ENCODE data around the gene ATP5PD. TPM values are rescaled to one million over a fixed set of nuclear protein-coding genes. Genes with fewer than 3 reads are reported as not detected.

ATP5PD gene

GRCh38 chr17:74998783-74999182 lies 48.0 kb downstream of the ATP5PD start:
- Histone ChIP-seq H3K4me2 (ENCODE audit: low read length) (no peak overlapping the region), H3K9ac (ENCODE audit: low read depth, low read length) (no peak overlapping the region), H3K27me3 (ENCODE audit: control insufficient read depth, insufficient read depth, low read length) (no peaks in the 10 kb centered on the region), H3K36me3 (ENCODE audit: insufficient read depth, low read length) (peaks cover 22% of the 10 kb centered on the region), H3K4me1 (ENCODE audit: control insufficient read depth, insufficient read depth, low read length) (peaks cover 7% of the 10 kb centered on the region), H3K4me3 (ENCODE audit: low read length) (no peak overlapping the region), H3K9me3 (replicated peaks; ENCODE audit: low read length) (no peaks in the 10 kb centered on the region)

- Histone ChIP-seq H3K4me3 (ENCODE audit: low read length) (no peak overlapping the region), H3K9me3 (replicated peaks; ENCODE audit: low read length) (no peaks in the 10 kb centered on the region), H3K27me3 (ENCODE audit: control insufficient read depth, insufficient read depth, low read length) (no peaks in the 10 kb centered on the region), H3K4me1 (ENCODE audit: control insufficient read depth, insufficient read depth, low read length) (peaks cover 7% of the 10 kb centered on the region), H3K36me3 (ENCODE audit: insufficient read depth, low read length) (peaks cover 2% of the 10 kb centered on the region), H3K9ac (ENCODE audit: low read depth, low read length) (no peak overlapping the region), H3K4me2 (ENCODE audit: low read length) (no peak overlapping the region)
These were observed 50.9 kb downstream of the ATP5PD start for GRCh38 chr17:74995847-74996246.

- no peak overlapping the region for H3K4me2 ChIP-seq (ENCODE audit: low read length)
- no peaks in the 10 kb centered on the region for H3K27me3 ChIP-seq (ENCODE audit: control insufficient read depth, insufficient read depth, low read length)
- H3K9me3 ChIP-seq (replicated peaks; ENCODE audit: low read length): no peaks in the 10 kb centered on the region
- peaks cover 2% of the 10 kb centered on the region for H3K36me3 ChIP-seq (ENCODE audit: insufficient read depth, low read length)
- no peak overlapping the region for H3K4me3 ChIP-seq (ENCODE audit: low read length)
- peaks cover 19% of the 10 kb centered on the region for H3K4me1 ChIP-seq (ENCODE audit: control insufficient read depth, insufficient read depth, low read length)
- H3K9ac ChIP-seq (ENCODE audit: low read depth, low read length): no peak overlapping the region
These were observed 52.3 kb downstream of the ATP5PD start for GRCh38 chr17:74994440-74994839.

- Histone ChIP-seq H3K36me3 (ENCODE audit: insufficient read depth, low read length) (no peaks in the 10 kb centered on the region), H3K9me3 (replicated peaks; ENCODE audit: low read length) (no peaks in the 10 kb centered on the region), H3K4me1 (ENCODE audit: control insufficient read depth, insufficient read depth, low read length) (peaks cover 28% of the 10 kb centered on the region), H3K27me3 (ENCODE audit: control insufficient read depth, insufficient read depth, low read length) (no peaks in the 10 kb centered on the region), H3K9ac (ENCODE audit: low read depth, low read length) (no peak overlapping the region), H3K4me2 (ENCODE audit: low read length) (no peak overlapping the region), H3K4me3 (ENCODE audit: low read length) (no peak overlapping the region)
These were observed 54.5 kb downstream of the ATP5PD start for GRCh38 chr17:74992223-74992622.

GRCh38 chr17:74990581-74991105 lies 56.1 kb downstream of the ATP5PD start:
- Histone ChIP-seq H3K9me3 (replicated peaks; ENCODE audit: low read length) (no peaks in the 10 kb centered on the region), H3K36me3 (ENCODE audit: insufficient read depth, low read length) (no peaks in the 10 kb centered on the region), H3K4me2 (ENCODE audit: low read length) (no peak overlapping the region), H3K4me1 (ENCODE audit: control insufficient read depth, insufficient read depth, low read length) (peaks cover 28% of the 10 kb centered on the region), H3K4me3 (ENCODE audit: low read length) (no peak overlapping the region), H3K27me3 (ENCODE audit: control insufficient read depth, insufficient read depth, low read length) (no peaks in the 10 kb centered on the region), H3K9ac (ENCODE audit: low read depth, low read length) (peak overlapping the region; percentile 41)

Small RNA genes lying within 50 kb of the gene (small RNA-seq; reads per million reads assigned to genes)
- gene AC111186.1 (not detected), gene RF00019 (not detected), gene RN7SL573P (not detected), gene RNU6-362P (not detected)
